HEK293 (cell line): ENCODE results near the gene PTDSS2.
"Not testable (repeated sequence)": the region's sequence is repeated elsewhere in the genome, so short reads cannot be mapped to it uniquely, and the experiment has no call there.

Experiments used
- CTCF ChIA-PET: fragments of 350-600 bp; formaldehyde crosslinking; extraction: SDS; loops from one replicate; lab custom pipeline; 2021; ENCODE audit warnings: antibody characterized with exemption; lab: Yijun Ruan, JAX
- POLR2A ChIA-PET: fragments of 300-600 bp; formaldehyde crosslinking; extraction: SDS; loops from one replicate; lab custom pipeline; 2020; ENCODE audit warnings: antibody characterized with exemption, inconsistent platforms; lab: Yijun Ruan, JAX
- H3K27ac ChIP-seq: fragments of 200-500 bp; sonication (Bioruptor generic); 2 replicates; pipeline ENCODE4 v1.5.1; 2014; ENCODE audit warnings: low read depth, low read length, control low read depth, inconsistent platforms; ENCODE audit errors: extremely low read depth
- H3K36me3 ChIP-seq, 2 experiments: fragments of 200-500 bp in 1 of 2; sonication (Bioruptor generic) in 1 of 2; 1 replicate in 1 of 2; 2 replicates in 1 of 2; pipeline ENCODE4 v1.5.1; 2014 to 2017; ENCODE audit warnings: inconsistent platforms in 2 of 2, low read length in 2 of 2; ENCODE audit not compliant: control insufficient read depth in 2 of 2, insufficient read depth in 1 of 2
- H3K4me1 ChIP-seq: fragments of 200-500 bp; sonication (Bioruptor generic); 2 replicates; pipeline ENCODE4 v1.5.1; 2014; ENCODE audit warnings: mild to moderate bottlenecking, low read length, inconsistent platforms; ENCODE audit not compliant: control insufficient read depth, insufficient read depth
- H3K4me3 ChIP-seq: 2 replicates; pipeline ENCODE4 v1.5.1; 2011; ENCODE audit warnings: low read depth, mild to moderate bottlenecking, control low read depth, low read length, moderate library complexity
- H3K9me3 ChIP-seq: fragments of 200-500 bp; sonication (Bioruptor generic); 2 replicates; pipeline ENCODE4 v1.5.1; 2014; ENCODE audit warnings: low read depth, low read length, inconsistent platforms; ENCODE audit not compliant: control insufficient read depth, insufficient read depth
- FEZF1 ChIP-seq: fragments of 450-650 bp; formaldehyde crosslinking; IDR thresholded peaks from 2 replicates; pipeline ENCODE4 v1.5.1; 2016; ENCODE audit warnings: missing biosample characterization, missing genetic modification characterization
- HOXA7 ChIP-seq: sonication (generic); formaldehyde crosslinking; IDR thresholded peaks from 2 replicates; pipeline ENCODE4 v1.8.1; 2022; ENCODE audit warnings: missing genetic modification reagents, borderline replicate concordance
- KLF9 ChIP-seq: fragments of 450-650 bp; formaldehyde crosslinking; IDR thresholded peaks from 2 replicates; pipeline ENCODE4 v1.5.1; 2016; ENCODE audit warnings: missing biosample characterization, missing genetic modification characterization, low read depth
- SALL2 ChIP-seq: fragments of 450-650 bp; formaldehyde crosslinking; IDR thresholded peaks from 2 replicates; pipeline ENCODE4 v1.5.0; 2017; ENCODE audit warnings: missing biosample characterization, mild to moderate bottlenecking, missing genetic modification characterization, borderline replicate concordance
- SP3 ChIP-seq: fragments of 450-650 bp; formaldehyde crosslinking; IDR thresholded peaks from 2 replicates; pipeline ENCODE4 v1.5.1; 2016; ENCODE audit warnings: missing biosample characterization, missing genetic modification characterization
- YY2 ChIP-seq: fragments of 450-650 bp; formaldehyde crosslinking; IDR thresholded peaks from 2 replicates; pipeline ENCODE4 v1.5.1; 2016; ENCODE audit warnings: missing biosample characterization, missing genetic modification characterization
- ZBTB1 ChIP-seq: fragments of 450-650 bp; formaldehyde crosslinking; IDR thresholded peaks from 2 replicates; pipeline ENCODE4 v1.5.1; 2016; ENCODE audit warnings: missing biosample characterization, missing genetic modification characterization
- ZBTB20 ChIP-seq: fragments of 450-650 bp; formaldehyde crosslinking; IDR thresholded peaks from 2 replicates; pipeline ENCODE4 v1.5.1; 2016; ENCODE audit warnings: missing biosample characterization, missing genetic modification characterization
- ZBTB7A ChIP-seq: fragments of 450-650 bp; formaldehyde crosslinking; IDR thresholded peaks from 2 replicates; pipeline ENCODE4 v1.5.1; 2016; ENCODE audit warnings: low read depth, missing biosample characterization, missing genetic modification characterization
- ZNF121 ChIP-seq: fragments of 450-650 bp; formaldehyde crosslinking; IDR thresholded peaks from 2 replicates; pipeline ENCODE4 v1.5.1; 2016; ENCODE audit warnings: missing biosample characterization, missing genetic modification characterization
- ZNF211 ChIP-seq: fragments of 450-650 bp; formaldehyde crosslinking; IDR thresholded peaks from 2 replicates; pipeline ENCODE4 v1.5.1; 2016; ENCODE audit warnings: low read depth, missing biosample characterization, missing genetic modification characterization
- ZNF274 ChIP-seq, 2 experiments: fragments of 200-500 bp in 1 of 2; fragments of 450-650 bp in 1 of 2; sonication (Bioruptor generic) in 1 of 2; formaldehyde crosslinking in 1 of 2; IDR thresholded peaks; 2 replicates each; pipeline versions ENCODE4 v1.5.1 to v1.6.1; 2014 to 2016; ENCODE audit warnings: borderline replicate concordance in 1 of 2, inconsistent platforms in 1 of 2, low read length in 1 of 2, missing biosample characterization in 1 of 2, missing genetic modification characterization in 1 of 2
- ZNF335 ChIP-seq: fragments of 450-650 bp; formaldehyde crosslinking; conservative IDR thresholded peaks from 2 replicates; pipeline ENCODE4 v1.5.1; 2016; ENCODE audit warnings: missing biosample characterization, missing genetic modification characterization
- ZNF514 ChIP-seq: fragments of 450-650 bp; formaldehyde crosslinking; IDR thresholded peaks from 2 replicates; pipeline ENCODE4 v1.5.1; 2016; ENCODE audit warnings: missing biosample characterization, missing genetic modification characterization
- ZNF529 ChIP-seq: fragments of 450-650 bp; formaldehyde crosslinking; IDR thresholded peaks from 2 replicates; pipeline ENCODE4 v1.5.1; 2017; ENCODE audit warnings: missing genetic modification characterization, missing biosample characterization; ENCODE audit not compliant: insufficient replicate concordance
- ZNF544 ChIP-seq: fragments of 450-650 bp; formaldehyde crosslinking; IDR thresholded peaks from 2 replicates; pipeline ENCODE4 v1.5.0; 2017; ENCODE audit warnings: missing biosample characterization, missing genetic modification characterization
- ZNF558 ChIP-seq: fragments of 450-650 bp; formaldehyde crosslinking; IDR thresholded peaks from 2 replicates; pipeline ENCODE4 v1.5.1; 2016; ENCODE audit warnings: missing biosample characterization, missing genetic modification characterization
- ZNF596 ChIP-seq: fragments of 450-650 bp; IDR thresholded peaks from 2 replicates; pipeline ENCODE4 v1.5.0; 2018; ENCODE audit warnings: missing biosample characterization, mild to moderate bottlenecking, missing genetic modification characterization, moderate library complexity
- ZNF791 ChIP-seq: fragments of 450-650 bp; formaldehyde crosslinking; IDR thresholded peaks from 2 replicates; pipeline ENCODE4 v1.5.1; 2016; ENCODE audit warnings: missing biosample characterization, missing genetic modification characterization
- ZNF792 ChIP-seq: fragments of 450-650 bp; formaldehyde crosslinking; IDR thresholded peaks from 2 replicates; pipeline ENCODE4 v1.5.1; 2016; ENCODE audit warnings: missing biosample characterization, missing genetic modification characterization
- TF ChIP-seq, protein P1 (sequence below): fragments of 450-650 bp; formaldehyde crosslinking; IDR thresholded peaks from 2 replicates; pipeline ENCODE4 v1.5.1; 2016; ENCODE audit warnings: missing biosample characterization, missing genetic modification characterization
- TF ChIP-seq, protein P2 (sequence below): fragments of 450-650 bp; formaldehyde crosslinking; IDR thresholded peaks from 2 replicates; pipeline ENCODE4 v1.5.1; 2017; ENCODE audit warnings: missing biosample characterization, missing genetic modification characterization
- TF ChIP-seq, protein P3 (sequence below): fragments of 450-650 bp; formaldehyde crosslinking; IDR thresholded peaks from 2 replicates; pipeline ENCODE4 v1.5.1; 2017; ENCODE audit warnings: missing biosample characterization, missing genetic modification characterization
- TF ChIP-seq, protein P4 (sequence below): fragments of 450-650 bp; formaldehyde crosslinking; IDR thresholded peaks from 2 replicates; pipeline ENCODE4 v1.5.1; 2016; ENCODE audit warnings: missing biosample characterization, missing genetic modification characterization
- TF ChIP-seq, protein P5 (sequence below): fragments of 450-650 bp; formaldehyde crosslinking; IDR thresholded peaks from 2 replicates; pipeline ENCODE4 v1.5.1; 2016; ENCODE audit warnings: missing biosample characterization, missing genetic modification characterization

Gene PTDSS2

DNA sequence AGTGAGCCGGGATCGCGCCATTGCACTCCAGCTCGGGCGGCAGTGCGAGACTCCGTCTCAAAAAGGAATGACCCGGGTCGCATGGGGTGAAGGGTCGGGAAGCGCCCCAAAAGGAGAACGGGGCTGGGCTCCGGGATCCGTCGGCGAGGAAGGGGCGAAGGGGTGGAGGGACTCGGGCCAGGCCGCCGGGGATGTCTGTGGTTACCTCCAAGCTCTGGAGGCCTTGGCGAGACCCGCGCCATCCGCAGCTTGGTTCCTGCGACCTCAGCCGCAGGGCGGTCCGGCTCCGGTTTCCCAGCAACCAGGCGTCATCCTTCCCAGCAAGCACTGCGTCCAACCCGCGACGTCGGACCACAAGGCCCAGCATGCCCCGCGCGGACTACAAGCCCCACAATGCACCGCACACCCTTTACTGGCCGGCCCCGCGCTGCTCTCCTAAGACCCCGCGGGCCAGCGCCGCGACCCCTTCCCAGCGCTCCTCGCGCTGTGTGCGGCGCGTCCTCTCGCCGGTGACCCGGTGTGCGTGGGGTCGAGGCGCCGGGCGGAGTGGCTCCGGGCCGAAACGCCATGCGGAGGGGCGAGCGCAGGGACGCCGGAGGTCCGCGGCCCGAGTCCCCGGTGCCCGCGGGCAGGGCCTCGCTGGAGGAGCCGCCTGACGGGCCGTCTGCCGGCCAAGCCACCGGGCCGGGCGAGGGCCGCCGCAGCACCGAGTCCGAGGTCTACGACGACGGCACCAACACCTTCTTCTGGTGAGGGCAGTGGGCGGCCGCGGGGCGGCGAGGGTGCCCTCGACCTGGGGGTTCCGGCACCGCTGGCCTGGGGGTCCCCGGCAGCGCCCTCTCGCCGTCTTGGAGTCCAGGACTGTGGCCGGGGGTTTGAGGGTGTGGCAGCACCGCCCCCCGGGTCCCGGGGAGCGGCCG, at the start of gene PTDSS2 (continued):
- TF ChIP-seq ZNF274 (IDR thresholded peaks at IDR 0.05; ENCODE audit: low read length) (no peak), ZNF274 (tag by site-specific recombination; IDR thresholded peaks at IDR 0.05; ENCODE audit: borderline replicate concordance) (no peak), ZNF596 (tag by site-specific recombination) (0 out of 2 replicates have a peak, but pooled peaks have one; percentile 30), ZNF121 (tag by site-specific recombination) (peak; percentile 61; the same call in 1 of the 2 replicates), YY2 (tag by site-specific recombination) (peak; percentile 64; the same call in 1 of the 2 replicates), ZNF335 (tag by site-specific recombination) (peak; percentile 72), ZNF544 (tag by site-specific recombination) (no peak), ZNF514 (tag by site-specific recombination) (no peak), ZBTB20 (tag by site-specific recombination) (peak; percentile 61; the same call in 1 of the 2 replicates), ZNF211 (no peak), KLF9 (peak; percentile 41; the same call in 1 of the 2 replicates), HOXA7 (CRISPR knock-in tag) (no peak), ZNF558 (tag by site-specific recombination) (no peak), FEZF1 (no peak), SP3 (tag by site-specific recombination) (peak; percentile 63; the same call in 1 of the 2 replicates)
- TF ChIP-seq, protein P1, sequence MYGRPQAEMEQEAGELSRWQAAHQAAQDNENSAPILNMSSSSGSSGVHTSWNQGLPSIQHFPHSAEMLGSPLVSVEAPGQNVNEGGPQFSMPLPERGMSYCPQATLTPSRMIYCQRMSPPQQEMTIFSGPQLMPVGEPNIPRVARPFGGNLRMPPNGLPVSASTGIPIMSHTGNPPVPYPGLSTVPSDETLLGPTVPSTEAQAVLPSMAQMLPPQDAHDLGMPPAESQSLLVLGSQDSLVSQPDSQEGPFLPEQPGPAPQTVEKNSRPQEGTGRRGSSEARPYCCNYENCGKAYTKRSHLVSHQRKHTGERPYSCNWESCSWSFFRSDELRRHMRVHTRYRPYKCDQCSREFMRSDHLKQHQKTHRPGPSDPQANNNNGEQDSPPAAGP (tag by site-specific recombination), result peak; percentile 59; the same call in 1 of the 2 replicates
- TF ChIP-seq, protein P2, sequence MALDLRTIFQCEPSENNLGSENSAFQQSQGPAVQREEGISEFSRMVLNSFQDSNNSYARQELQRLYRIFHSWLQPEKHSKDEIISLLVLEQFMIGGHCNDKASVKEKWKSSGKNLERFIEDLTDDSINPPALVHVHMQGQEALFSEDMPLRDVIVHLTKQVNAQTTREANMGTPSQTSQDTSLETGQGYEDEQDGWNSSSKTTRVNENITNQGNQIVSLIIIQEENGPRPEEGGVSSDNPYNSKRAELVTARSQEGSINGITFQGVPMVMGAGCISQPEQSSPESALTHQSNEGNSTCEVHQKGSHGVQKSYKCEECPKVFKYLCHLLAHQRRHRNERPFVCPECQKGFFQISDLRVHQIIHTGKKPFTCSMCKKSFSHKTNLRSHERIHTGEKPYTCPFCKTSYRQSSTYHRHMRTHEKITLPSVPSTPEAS (tag by site-specific recombination), result no peak
- TF ChIP-seq, protein P3, sequence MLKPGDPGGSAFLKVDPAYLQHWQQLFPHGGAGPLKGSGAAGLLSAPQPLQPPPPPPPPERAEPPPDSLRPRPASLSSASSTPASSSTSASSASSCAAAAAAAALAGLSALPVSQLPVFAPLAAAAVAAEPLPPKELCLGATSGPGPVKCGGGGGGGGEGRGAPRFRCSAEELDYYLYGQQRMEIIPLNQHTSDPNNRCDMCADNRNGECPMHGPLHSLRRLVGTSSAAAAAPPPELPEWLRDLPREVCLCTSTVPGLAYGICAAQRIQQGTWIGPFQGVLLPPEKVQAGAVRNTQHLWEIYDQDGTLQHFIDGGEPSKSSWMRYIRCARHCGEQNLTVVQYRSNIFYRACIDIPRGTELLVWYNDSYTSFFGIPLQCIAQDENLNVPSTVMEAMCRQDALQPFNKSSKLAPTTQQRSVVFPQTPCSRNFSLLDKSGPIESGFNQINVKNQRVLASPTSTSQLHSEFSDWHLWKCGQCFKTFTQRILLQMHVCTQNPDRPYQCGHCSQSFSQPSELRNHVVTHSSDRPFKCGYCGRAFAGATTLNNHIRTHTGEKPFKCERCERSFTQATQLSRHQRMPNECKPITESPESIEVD, result no peak

DNA sequence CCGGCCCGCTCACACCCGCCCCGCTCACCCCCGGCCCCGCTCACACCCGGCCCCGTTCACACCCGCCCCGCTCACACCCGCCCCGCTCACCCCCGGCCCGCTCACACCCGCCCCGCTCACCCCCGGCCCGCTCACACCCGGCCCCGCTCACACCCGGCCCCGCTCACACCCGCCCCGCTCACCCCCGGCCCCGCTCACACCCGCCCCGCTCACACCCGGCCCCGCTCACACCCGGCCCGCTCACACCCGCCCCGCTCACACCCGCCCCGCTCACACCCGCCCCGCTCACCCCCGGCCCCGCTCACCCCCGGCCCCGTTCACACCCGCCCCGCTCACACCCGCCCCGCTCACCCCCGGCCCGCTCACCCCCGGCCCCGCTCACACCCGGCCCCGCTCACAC, 48.9 kb upstream of the PTDSS2 start:
- POLR2A ChIA-PET, H3K9me3 ChIP-seq, CTCF ChIA-PET, H3K27ac ChIP-seq, H3K4me1 ChIP-seq, H3K4me3 ChIP-seq: not testable (repeated sequence)
- peaks cover 0 to 53% of the 10 kb centered on the region in 2 experiments; a peak in 1 of 3 replicates for H3K36me3 ChIP-seq

DNA sequence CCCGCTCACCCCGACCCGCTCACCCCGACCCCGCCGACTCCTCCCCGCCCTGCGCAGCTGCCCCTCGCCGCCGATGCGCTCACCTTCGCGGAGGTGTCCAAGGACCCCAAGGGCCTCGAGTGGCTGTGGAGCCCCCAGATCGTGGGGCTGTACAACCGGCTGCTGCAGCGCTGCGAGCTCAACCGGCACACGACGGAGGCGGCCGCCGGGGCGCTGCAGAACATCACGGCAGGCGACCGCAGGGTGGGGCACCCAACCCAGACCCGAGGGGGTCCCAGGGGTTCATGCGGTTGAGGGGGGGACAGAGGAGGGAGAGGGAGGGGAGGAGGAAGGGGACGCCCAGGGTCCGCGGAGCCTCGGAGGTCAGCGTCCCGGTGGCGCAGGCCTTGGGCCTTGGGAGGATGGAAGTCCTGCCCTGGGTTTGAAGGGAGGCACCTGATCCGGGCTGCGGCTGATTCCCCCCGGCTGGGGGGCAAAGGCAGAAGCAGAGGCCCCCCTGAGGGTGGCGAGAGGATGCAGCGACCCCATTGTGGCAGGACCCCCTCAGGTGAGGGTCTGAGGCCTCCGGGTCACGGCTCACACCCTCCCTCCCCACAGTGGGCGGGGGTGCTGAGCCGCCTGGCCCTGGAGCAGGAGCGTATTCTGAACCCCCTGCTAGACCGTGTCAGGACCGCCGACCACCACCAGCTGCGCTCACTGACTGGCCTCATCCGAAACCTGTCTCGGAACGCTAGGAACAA, 46.9 kb upstream of the PTDSS2 start:
- H3K36me3 ChIP-seq, result peaks cover 0 to 33% of the 10 kb centered on the region in 2 experiments; a peak in 1 of 3 replicates
- H3K4me1 ChIP-seq, result no peaks in the 10 kb centered on the region
- H3K4me3 ChIP-seq, result no peak overlapping the region
- H3K27ac ChIP-seq, result no peak overlapping the region
- CTCF ChIA-PET, result no interaction called here
- POLR2A ChIA-PET, result interaction anchor here (0.6 kb wide), 1 partner anchor 100 kb away, joined by 6 read pairs; no protein-coding TSS in a partner anchor
- H3K9me3 ChIP-seq, result no peaks in the 10 kb centered on the region
- TF ChIP-seq ZBTB7A (tag by site-specific recombination) (no peak), SALL2 (no peak), ZNF529 (no peak), ZBTB1 (tag by site-specific recombination) (no peak), ZNF791 (tag by site-specific recombination) (no peak), ZNF792 (no peak)
- TF ChIP-seq, protein P4, sequence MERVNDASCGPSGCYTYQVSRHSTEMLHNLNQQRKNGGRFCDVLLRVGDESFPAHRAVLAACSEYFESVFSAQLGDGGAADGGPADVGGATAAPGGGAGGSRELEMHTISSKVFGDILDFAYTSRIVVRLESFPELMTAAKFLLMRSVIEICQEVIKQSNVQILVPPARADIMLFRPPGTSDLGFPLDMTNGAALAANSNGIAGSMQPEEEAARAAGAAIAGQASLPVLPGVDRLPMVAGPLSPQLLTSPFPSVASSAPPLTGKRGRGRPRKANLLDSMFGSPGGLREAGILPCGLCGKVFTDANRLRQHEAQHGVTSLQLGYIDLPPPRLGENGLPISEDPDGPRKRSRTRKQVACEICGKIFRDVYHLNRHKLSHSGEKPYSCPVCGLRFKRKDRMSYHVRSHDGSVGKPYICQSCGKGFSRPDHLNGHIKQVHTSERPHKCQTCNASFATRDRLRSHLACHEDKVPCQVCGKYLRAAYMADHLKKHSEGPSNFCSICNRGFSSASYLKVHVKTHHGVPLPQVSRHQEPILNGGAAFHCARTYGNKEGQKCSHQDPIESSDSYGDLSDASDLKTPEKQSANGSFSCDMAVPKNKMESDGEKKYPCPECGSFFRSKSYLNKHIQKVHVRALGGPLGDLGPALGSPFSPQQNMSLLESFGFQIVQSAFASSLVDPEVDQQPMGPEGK (tag by site-specific recombination), result no peak
- TF ChIP-seq, protein P5, sequence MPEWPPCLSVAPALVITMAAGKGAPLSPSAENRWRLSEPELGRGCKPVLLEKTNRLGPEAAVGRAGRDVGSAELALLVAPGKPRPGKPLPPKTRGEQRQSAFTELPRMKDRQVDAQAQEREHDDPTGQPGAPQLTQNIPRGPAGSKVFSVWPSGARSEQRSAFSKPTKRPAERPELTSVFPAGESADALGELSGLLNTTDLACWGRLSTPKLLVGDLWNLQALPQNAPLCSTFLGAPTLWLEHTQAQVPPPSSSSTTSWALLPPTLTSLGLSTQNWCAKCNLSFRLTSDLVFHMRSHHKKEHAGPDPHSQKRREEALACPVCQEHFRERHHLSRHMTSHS, result no peak
